Measurements from ENCODE around the gene CDC42BPG.

- TF ChIP-seq CTCF (IDR thresholded peaks at IDR 0.05) (no peak), POLR2A (IDR thresholded peaks at IDR 0.05) (no peak)
These were observed 11.3 kb downstream of the CDC42BPG start for GRCh38 chr11:64833198-64833502.

Data from heart left ventricle (tissue), 13 donors.